Caki2 (cell line): ENCODE results near the gene IFIT2. TPM values are rescaled to one million over a fixed set of nuclear protein-coding genes. Genes with fewer than 3 reads are reported as not detected.
"Not testable (repeated sequence)": the region's sequence is repeated elsewhere in the genome, so short reads cannot be mapped to it uniquely, and the experiment has no call there.

Experiments used
- DNase-seq: peaks from one replicate; pipeline ENCODE4 v3.0.0-alpha.2; 2015; ENCODE audit warnings: low read depth
- in situ Hi-C: cut with HindIII; loops from 2 replicates; pipeline ENCODE4 v1.10.0; 2016; ENCODE audit warnings: low sequenced_read_pairs, low pct_unique_long_range_greater_than_20kb, mixed read lengths
- total RNA-seq: library from RNA; depleted of rRNA; stranded (reverse); fragments of >200 nt; shearing (Covaris generic); gene quantifications from 2 replicates; pipeline ENCODE4 v1.2.3, GENCODE V29; 2014; ENCODE audit warnings: low replicate concordance; rRNA removed

The IFIT2 gene
- total RNA-seq, 1 experiment from 2014 or later = 7.9 TPM

DNA sequence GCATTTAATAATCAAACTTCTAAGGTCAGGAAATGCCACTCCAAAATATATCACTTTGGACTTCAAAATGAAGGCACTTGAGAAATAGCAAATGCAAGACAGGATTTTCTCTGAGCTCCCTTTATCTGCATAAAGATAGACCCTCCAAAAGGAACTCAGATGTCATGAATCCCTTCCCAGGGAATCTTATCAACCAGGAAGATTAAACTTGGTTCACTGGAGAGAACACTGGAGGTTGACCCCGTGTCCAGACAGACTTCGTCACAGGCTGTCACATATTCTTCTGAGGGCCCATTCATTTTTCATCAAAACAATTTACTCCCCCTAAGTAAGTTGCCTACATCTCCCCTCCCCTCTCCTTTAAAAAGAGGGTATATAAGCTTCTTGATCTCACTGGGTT lies 47.1 kb downstream of the IFIT2 start:
- no peak for DNase-seq
- in situ Hi-C loops = no loop called here

DNA sequence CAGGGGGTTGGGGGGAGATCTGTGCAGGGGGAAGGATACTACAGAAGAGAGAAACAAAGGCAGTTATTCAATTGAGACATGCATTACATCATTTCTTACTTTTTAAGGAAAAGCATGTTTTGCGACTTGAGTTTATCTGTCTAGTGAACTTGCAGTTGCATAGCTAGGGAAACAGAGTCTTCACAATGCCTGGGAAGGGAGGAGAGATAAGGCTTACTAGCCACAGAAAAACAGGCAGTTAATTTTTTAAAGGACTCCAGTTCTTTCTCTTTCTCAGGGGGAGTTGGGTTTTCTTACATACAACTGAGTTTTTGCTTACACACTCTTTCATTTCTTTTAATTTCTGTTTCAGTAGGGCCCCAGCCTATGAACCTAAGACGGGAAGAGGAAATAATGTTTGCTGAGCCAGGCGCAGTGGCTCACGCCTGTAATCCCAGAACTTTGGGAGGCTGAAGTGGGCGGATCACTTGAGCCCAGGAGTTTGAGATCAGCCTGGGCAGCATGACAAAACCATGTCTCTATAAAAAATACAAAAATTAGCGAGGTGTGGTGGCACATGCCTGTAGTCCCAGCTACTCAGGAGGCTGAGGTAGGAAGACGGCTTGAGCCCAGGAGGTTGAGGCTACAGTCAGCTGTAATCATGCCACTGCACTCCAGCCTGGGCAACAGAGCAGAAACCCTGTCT lies 48.9 kb downstream of the IFIT2 start:
- peak; percentile 26 for DNase-seq
- in situ Hi-C loops = not testable (repeated sequence)

DNA sequence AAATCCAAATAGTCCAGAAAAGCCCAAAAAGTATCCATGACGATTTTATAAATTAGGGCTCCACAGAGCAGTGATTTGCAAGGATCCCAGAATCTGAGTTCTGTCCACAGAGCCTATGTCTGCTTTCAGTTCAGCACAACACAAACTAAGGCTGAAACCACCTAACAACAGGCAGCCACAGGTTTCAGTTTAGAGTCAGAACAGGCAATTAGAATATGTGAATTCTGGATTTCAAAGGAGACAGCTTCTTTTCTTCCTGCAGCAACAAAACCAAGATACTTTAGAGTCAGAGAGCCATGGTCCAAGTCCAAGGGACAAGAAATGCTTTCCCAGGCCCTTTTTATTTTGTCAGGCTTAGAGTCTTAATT lies 49.5 kb downstream of the IFIT2 start:
- no peak for DNase-seq
- in situ Hi-C loops = no loop called here

DNA sequence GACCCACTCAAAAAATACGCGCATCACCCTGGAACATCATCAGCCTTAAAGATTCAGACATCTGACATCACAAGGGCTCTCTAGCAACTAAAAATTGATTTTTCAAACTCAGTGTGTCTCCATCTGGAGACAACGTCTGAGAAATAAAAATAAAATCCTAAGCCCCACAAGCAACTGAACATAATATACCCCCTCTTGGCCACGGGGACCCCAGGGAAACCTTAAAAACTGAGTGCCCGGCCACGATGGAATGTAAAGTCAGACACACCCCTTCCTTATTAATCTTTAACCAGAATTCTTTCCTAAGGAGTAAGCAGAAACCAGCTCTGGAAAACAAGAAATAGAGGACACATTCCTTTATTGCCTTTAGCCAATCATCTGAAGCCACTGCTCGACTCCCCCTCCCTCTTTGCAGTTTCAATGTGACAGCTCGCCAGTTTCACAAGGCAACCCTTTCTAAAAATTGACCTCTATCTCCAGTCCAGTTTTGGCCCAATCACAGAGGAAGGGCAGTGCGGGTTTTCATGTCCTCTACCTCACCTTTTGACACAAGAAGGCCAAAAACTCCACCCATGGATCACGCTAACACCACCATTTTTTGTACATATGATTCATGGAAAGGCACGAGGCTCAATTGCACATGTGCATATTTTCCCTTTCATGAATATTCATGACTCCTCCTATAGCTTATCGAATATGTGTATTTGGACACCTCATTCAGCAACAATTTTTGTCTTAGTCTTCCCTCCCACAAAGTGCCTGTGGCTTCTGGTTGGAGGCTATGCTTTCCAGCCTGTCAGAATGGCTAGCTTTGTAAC lies 50.1 kb downstream of the IFIT2 start:
- in situ Hi-C loops = no loop called here
- DNase-seq = peak; percentile 99

DNA sequence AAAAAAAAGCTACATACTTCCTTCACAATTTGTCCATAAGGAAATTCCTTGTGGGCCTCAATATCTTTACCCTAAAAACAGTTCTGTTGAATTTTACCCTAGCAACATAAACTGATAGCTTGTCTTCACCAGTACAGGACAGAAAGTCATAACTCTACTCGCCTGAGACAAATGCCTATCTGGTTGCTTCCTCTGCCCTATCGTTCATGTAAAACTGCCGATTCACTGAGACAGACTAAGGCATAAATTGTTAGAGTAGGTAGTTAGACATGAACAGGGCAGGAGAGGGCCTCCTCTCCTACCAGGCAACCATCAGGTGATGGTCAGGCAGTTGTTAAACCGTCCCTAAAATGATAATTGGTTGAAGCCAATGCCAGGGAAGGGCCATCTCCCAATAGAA lies 51.0 kb downstream of the IFIT2 start:
- DNase-seq = no peak
- in situ Hi-C loops = no loop called here

DNA sequence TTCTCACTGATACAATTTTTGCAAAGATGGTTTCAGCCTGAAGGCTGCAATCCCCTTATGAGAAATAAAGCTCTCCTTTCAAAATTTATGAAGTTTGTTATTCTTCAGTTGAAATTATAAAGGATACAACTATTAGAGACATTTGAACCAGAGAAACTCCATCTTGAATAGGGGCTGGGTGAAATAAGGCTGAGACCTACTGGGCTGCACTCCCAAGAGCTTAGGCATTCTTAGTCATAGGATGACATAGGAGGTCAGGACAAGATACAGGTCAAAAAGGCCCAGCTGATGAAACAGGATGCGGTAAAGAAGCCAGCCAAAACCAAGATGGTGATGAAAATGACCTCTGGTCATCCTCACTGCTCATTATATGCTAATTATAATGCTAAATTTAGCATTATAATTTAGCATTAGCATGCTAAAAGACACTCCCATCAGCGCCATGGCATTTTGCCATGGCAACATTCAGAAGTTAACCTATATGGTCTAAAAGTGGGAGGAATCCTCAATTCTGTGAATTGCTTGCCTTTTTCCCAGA lies 53.6 kb downstream of the IFIT2 start:
- DNase-seq = no peak
- in situ Hi-C loops = no loop called here

DNA sequence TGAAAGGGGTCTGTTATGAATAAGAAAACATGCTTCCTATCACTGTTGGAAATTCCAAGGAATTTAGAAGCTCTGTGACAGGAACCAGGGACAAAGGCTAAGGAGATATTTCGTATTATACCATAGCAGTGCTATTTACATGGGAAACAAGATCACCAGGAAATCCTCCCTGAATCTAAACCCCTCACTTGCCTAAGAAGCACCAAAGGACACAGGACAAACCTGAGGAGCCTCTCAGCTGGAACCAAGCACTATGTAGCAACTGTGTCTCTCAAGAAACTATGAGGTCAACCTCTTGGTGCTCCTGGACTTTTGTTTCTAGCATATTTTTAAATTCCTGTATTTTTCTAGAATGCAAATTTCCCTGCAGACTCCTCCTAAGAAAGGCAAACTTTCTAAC lies 55.2 kb downstream of the IFIT2 start:
- DNase-seq = no peak
- in situ Hi-C loops = no loop called here

DNA sequence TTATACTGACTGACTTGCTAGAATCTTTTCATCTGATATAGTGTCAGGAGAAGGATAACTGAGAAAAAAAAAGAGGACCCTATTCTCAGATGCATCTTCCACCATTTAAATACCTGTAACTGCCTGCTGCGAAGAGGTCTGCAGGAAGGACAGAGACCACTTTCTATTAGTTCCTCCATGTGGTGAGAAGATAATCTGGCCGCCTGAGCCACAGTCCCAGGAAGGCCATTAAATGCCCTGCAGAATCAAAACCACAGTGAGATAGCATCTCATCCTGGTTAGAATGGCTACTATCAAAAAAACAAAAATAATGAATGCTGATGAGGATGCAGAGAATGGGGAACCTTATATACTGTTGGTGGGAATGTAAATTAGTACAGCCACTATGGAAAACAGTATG lies 56.1 kb downstream of the IFIT2 start:
- no peak for DNase-seq
- in situ Hi-C loops = no loop called here

Other genes with a start within 250 kb of the IFIT2 start
- gene CH25H, start 94.7 kb upstream of the IFIT2 start, total RNA-seq = not detected in 2 replicates
- 49.8 and 61.0 TPM in 2 replicates for gene LIPA, start 50.3 kb upstream of the IFIT2 start, total RNA-seq
- 11.3 and 12.4 TPM in 2 replicates for gene IFIT3, start 26.0 kb downstream of the IFIT2 start, total RNA-seq
- not detected in 2 replicates for gene IFIT1B, start 76.0 kb downstream of the IFIT2 start, total RNA-seq
- 19.8 and 26.9 TPM in 2 replicates for gene IFIT1, start 90.6 kb downstream of the IFIT2 start, total RNA-seq
- gene IFIT5, start 112.5 kb downstream of the IFIT2 start, total RNA-seq = 7.2 and 16.0 TPM in 2 replicates
- gene SLC16A12, start 233.5 kb downstream of the IFIT2 start, total RNA-seq = 0.51 and 2.6 TPM in 2 replicates